HCT116 (cell line): ENCODE measurements around the gene LRRC75A. TPM values are rescaled to one million over a fixed set of nuclear protein-coding genes. Genes with fewer than 3 reads are reported as not detected.

ENCODE experiments used
- ATAC-seq: fragments of 200-7000 bp; cut with Tn5 transposase; 2 replicates; pipeline ENCODE4 v1.9.1; 2020; ENCODE audit warnings: mild to moderate bottlenecking, moderate library complexity
- BruUV-seq: library from RNA; stranded (reverse); fragments of 400-500 nt; replicated peaks from 2 replicates; lab custom pipeline; 2021; lab: Mats Ljungman, UMichigan
- CTCF ChIA-PET: fragments of 300-600 bp; sonication (Branson Sonifier 250); formaldehyde crosslinking; loops from one replicate; lab custom pipeline; 2021; ENCODE audit warnings: antibody characterized with exemption; lab: Charles Lee
- POLR2A ChIA-PET: fragments of 300-600, 350-600 bp; sonication (Branson Sonifier 250); formaldehyde crosslinking; loops from one replicate; lab custom pipeline; 2021; ENCODE audit warnings: antibody characterized with exemption; lab: Charles Lee
- RAD21 ChIA-PET, 2 experiments: fragments of 300-600 bp; sonication (Branson Sonifier 250); formaldehyde crosslinking; loops; one replicate each; lab custom pipeline; 2023; ENCODE audit warnings: low total read pairs in 2 of 2; ENCODE audit not compliant: uncharacterized antibody in 2 of 2, unreplicated experiment in 2 of 2, low non-redundant PET in 1 of 2; lab: Charles Lee
- DNase-seq: peaks from one replicate; pipeline ENCODE4 v3.0.0-alpha.2; 2010; ENCODE audit warnings: low read depth, low spot score
- H2AFZ ChIP-seq: fragments of 200-600 bp; shearing (Covaris generic), sonication (generic); 2 replicates; pipeline ENCODE4 v1.6.1; 2017; ENCODE audit warnings: low read depth, mixed run types, mixed read lengths, antibody characterized with exemption, low read length; ENCODE audit not compliant: poor library complexity, severe bottlenecking
- H3K27ac ChIP-seq: 2 replicates; pipeline ENCODE4 v1.5.1; 2012; ENCODE audit warnings: low read depth, low read length
- H3K27me3 ChIP-seq: fragments of 200-600 bp; sonication (generic); 2 replicates; pipeline ENCODE4 v1.6.1; 2016; ENCODE audit warnings: mixed run types, low read length, mixed read lengths; ENCODE audit not compliant: insufficient read depth
- H3K36me3 ChIP-seq, 2 experiments: fragments of 200-500 bp in 1 of 2; fragments of 200-600 bp in 1 of 2; sonication (Bioruptor generic) in 1 of 2; sonication (generic) in 1 of 2; 2 replicates each; pipeline versions ENCODE4 v1.5.1 to v1.6.1; 2014 to 2016; ENCODE audit warnings: low read length in 2 of 2, inconsistent platforms in 1 of 2, mixed read lengths in 1 of 2, mixed run types in 1 of 2; ENCODE audit not compliant: insufficient read depth in 2 of 2, control insufficient read depth in 1 of 2
- H3K4me1 ChIP-seq, 2 experiments: fragments of 200-600 bp in 1 of 2; sonication (generic) in 1 of 2; 2 replicates each; pipeline versions ENCODE4 v1.5.1 to v1.6.1; 2012 to 2017; ENCODE audit warnings: low read length in 2 of 2, inconsistent platforms in 1 of 2, mild to moderate bottlenecking in 1 of 2, mixed read lengths in 1 of 2, mixed run types in 1 of 2, moderate library complexity in 1 of 2; ENCODE audit not compliant: insufficient read depth in 2 of 2, control insufficient read depth in 1 of 2
- H3K4me2 ChIP-seq: fragments of 200-600 bp; sonication (generic); 2 replicates; pipeline ENCODE4 v1.6.1; 2017; ENCODE audit warnings: mixed run types, low read length, mixed read lengths
- H3K4me3 ChIP-seq, 2 experiments: fragments of 200-600 bp in 1 of 2; sonication (generic) in 1 of 2; replicated peaks in 1 of 2; 2 replicates each; pipeline ENCODE4 v1.5.1; 2011 to 2016; ENCODE audit warnings: low read length in 2 of 2, control low read depth in 1 of 2, low read depth in 1 of 2, mild to moderate bottlenecking in 1 of 2, mixed read lengths in 1 of 2, mixed run types in 1 of 2
- H3K79me2 ChIP-seq: fragments of 200-600 bp; sonication (generic); 2 replicates; pipeline ENCODE4 v1.6.1; 2017; ENCODE audit warnings: mild to moderate bottlenecking, mixed run types, low read length, moderate library complexity, mixed read lengths; ENCODE audit not compliant: insufficient read depth
- H3K9ac ChIP-seq: fragments of 200-600 bp; sonication (generic); 2 replicates; pipeline ENCODE4 v1.6.1; 2016; ENCODE audit warnings: low read length, mixed read lengths
- H3K9me2 ChIP-seq: fragments of 200-600 bp; sonication (generic), shearing (Covaris generic); 2 replicates; pipeline ENCODE4 v1.6.1; 2017; ENCODE audit warnings: mixed run types, mild to moderate bottlenecking, moderate library complexity; ENCODE audit not compliant: insufficient read depth
- H3K9me3 ChIP-seq, 2 experiments: fragments of 200-500 bp in 1 of 2; fragments of 200-600 bp in 1 of 2; sonication (Bioruptor generic) in 1 of 2; sonication (generic) in 1 of 2; 2 replicates each; pipeline ENCODE4 v1.6.1; 2014 to 2017; ENCODE audit warnings: low read length in 2 of 2, mixed read lengths in 2 of 2, inconsistent platforms in 1 of 2, low read depth in 1 of 2, mild to moderate bottlenecking in 1 of 2, mixed run types in 1 of 2, moderate library complexity in 1 of 2; ENCODE audit not compliant: control insufficient read depth in 1 of 2, insufficient read depth in 1 of 2
- H4K20me1 ChIP-seq: fragments of 200-600 bp; sonication (generic), shearing (Covaris generic); 2 replicates; pipeline ENCODE4 v1.6.1; 2017; ENCODE audit warnings: mixed run types, mild to moderate bottlenecking, moderate library complexity; ENCODE audit not compliant: insufficient read depth
- CEBPB ChIP-seq: IDR thresholded peaks from 2 replicates; pipeline ENCODE4 v1.6.1; 2012; ENCODE audit warnings: low read depth
- EZH2phosphoT487 ChIP-seq: fragments of 200-600 bp; IDR thresholded peaks from 2 replicates; pipeline ENCODE4 v1.6.1; 2018; ENCODE audit warnings: antibody characterized with exemption, borderline replicate concordance
- JUND ChIP-seq: IDR thresholded peaks from 2 replicates; pipeline ENCODE4 v1.6.1; 2012
- POLR2A ChIP-seq: IDR thresholded peaks from 2 replicates; pipeline ENCODE4 v1.7.0; 2011; ENCODE audit warnings: borderline replicate concordance; ENCODE audit not compliant: insufficient read depth, insufficient read length; ENCODE audit errors: extremely low read depth
- POLR2AphosphoS5 ChIP-seq: IDR thresholded peaks from 2 replicates; pipeline ENCODE4 v1.6.1; 2011; ENCODE audit warnings: mild to moderate bottlenecking, low read depth, low read length, moderate library complexity
- RAD21 ChIP-seq: IDR thresholded peaks from 2 replicates; pipeline ENCODE4 v1.6.1; 2012; ENCODE audit warnings: low read depth, mild to moderate bottlenecking
- SIN3A ChIP-seq: IDR thresholded peaks from 2 replicates; pipeline ENCODE4 v1.6.1; 2012; ENCODE audit warnings: low read depth
- SP1 ChIP-seq: IDR thresholded peaks from 2 replicates; pipeline ENCODE4 v1.6.1; 2012; ENCODE audit warnings: low read depth
- SRF ChIP-seq: IDR thresholded peaks from 2 replicates; pipeline ENCODE4 v1.6.1; 2012; ENCODE audit warnings: low read depth
- TCF7L2 ChIP-seq: IDR thresholded peaks from 2 replicates; pipeline ENCODE4 v1.7.0; 2011; ENCODE audit warnings: borderline replicate concordance, inconsistent platforms; ENCODE audit not compliant: insufficient read depth, insufficient read length; ENCODE audit errors: extremely low read depth
- YY1 ChIP-seq: IDR thresholded peaks from 2 replicates; pipeline ENCODE4 v1.6.1; 2011; ENCODE audit warnings: low read length, low read depth, moderate library complexity, mild to moderate bottlenecking; ENCODE audit not compliant: insufficient replicate concordance; ENCODE audit errors: extremely low read depth
- ZFX ChIP-seq: fragments of 450-650 bp; IDR thresholded peaks from 2 replicates; pipeline ENCODE4 v1.6.1; 2017
- intact Hi-C: fragments of 100-400 bp; cut with micrococcal nuclease; formaldehyde crosslinking; loops from 2 replicates; pipeline ENCODE4 v1.10.0; 2022
- total RNA-seq: library from RNA; stranded (reverse); gene quantifications from one replicate; pipeline ENCODE4 v1.2.1, GENCODE V29; 2021; ENCODE audit not compliant: unreplicated experiment
- TF ChIP-seq, protein P1 (sequence below): IDR thresholded peaks from 2 replicates; pipeline ENCODE4 v1.6.1; 2012

LRRC75A gene
- total RNA-seq, 1 experiment from 2014 or later = 2.3 TPM

- H3K36me3 ChIP-seq = peaks cover 26 to 71% of the 10 kb centered on the region in 2 experiments
- peaks cover 10 to 71% of the 10 kb centered on the region in 2 experiments; a peak in 3 of 4 replicates for H3K4me1 ChIP-seq
- H4K20me1 ChIP-seq = peaks cover 30% of the 10 kb centered on the region; the same call in 1 of the 2 replicates
- no peaks in the 10 kb centered on the region for H3K9me3 ChIP-seq
- ChIA-PET CTCF (interaction anchor here (1.6 kb wide), 1 partner anchor 10 kb away, joined by 5 read pairs; no protein-coding TSS in a partner anchor), POLR2A (interaction anchor here (1.1 to 7.1 kb wide), 4 partner anchors 15 to 148 kb away, joined by 3 to 93 read pairs (median 4); partner anchors contain the start of gene UBB), RAD21 (no interaction called here)
- H3K9me2 ChIP-seq = no peaks in the 10 kb centered on the region
- H3K4me2 ChIP-seq = no peak overlapping the region
- intact Hi-C loops = loop anchor here (5.0 kb wide), 1 partner anchor 141 kb away; no protein-coding TSS in a partner anchor
- H3K79me2 ChIP-seq = peaks cover 73% of the 10 kb centered on the region
- H3K9ac ChIP-seq = peak overlapping the region; percentile 100
- H3K27me3 ChIP-seq = no peaks in the 10 kb centered on the region
- no TSS peak for BruUV-seq
- peak overlapping the region; percentile 97 for H3K27ac ChIP-seq
- no peak overlapping the region for H2AFZ ChIP-seq
- TF ChIP-seq, protein P1, sequence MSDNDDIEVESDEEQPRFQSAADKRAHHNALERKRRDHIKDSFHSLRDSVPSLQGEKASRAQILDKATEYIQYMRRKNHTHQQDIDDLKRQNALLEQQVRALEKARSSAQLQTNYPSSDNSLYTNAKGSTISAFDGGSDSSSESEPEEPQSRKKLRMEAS = no peak
- no peak for TF ChIP-seq TCF7L2
- TF ChIP-seq POLR2A = peak; percentile 10
- 0 out of 2 replicates have a peak, but pooled peaks have one; percentile 6 for TF ChIP-seq CEBPB
- TF ChIP-seq POLR2AphosphoS5 = peak; percentile 67
- no peak for TF ChIP-seq EZH2phosphoT487
- TF ChIP-seq SIN3A = peak; percentile 0; the same call in 1 of the 2 replicates
- H3K4me3 ChIP-seq = no peak overlapping the region
- ATAC-seq (peak; percentile 4), DNase-seq (no peak)
Measured at GRCh38 chr17:16442594-16443510, 49.1 kb downstream of the LRRC75A start.

DNA sequence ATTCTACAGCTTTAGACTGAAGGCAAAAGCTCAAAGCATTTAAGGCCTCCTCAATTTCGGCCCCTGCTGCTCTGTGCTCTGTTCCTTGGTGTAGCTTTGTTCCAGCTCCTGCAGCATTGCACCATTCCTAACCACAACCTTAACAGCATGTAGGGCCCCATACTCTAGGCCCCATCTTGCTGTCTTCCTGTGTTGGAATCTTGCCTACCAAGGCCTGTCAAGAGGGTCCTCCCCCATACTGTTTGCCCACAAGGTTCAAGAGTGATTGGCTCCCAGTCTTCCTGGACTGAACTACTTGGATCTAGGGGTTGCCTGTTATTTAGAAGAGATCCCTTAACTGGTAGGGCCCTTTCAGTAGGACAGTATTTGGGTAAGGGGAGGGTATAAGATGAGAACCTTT, 49.9 kb downstream of the LRRC75A start:
- CTCF ChIA-PET = interaction anchor here (0.7 to 1.6 kb wide), 3 partner anchors 11 to 79 kb away, joined by 3 to 5 read pairs (median 4); no protein-coding TSS in a partner anchor
- peak overlapping the region; percentile 97 for H3K27ac ChIP-seq
- peaks cover 10 to 66% of the 10 kb centered on the region in 2 experiments; a peak in 3 of 4 replicates for H3K4me1 ChIP-seq

More for the DNA sequence above, 49.9 kb downstream of the LRRC75A start:
- H3K27me3 ChIP-seq = no peaks in the 10 kb centered on the region
- BruUV-seq = no TSS peak
- DNase-seq (no peak), ATAC-seq (no peak)
- peaks cover 70% of the 10 kb centered on the region for H3K79me2 ChIP-seq
- H2AFZ ChIP-seq = no peak overlapping the region
- no peaks in the 10 kb centered on the region for H3K9me3 ChIP-seq
- intact Hi-C loops = loop anchor here (5.0 kb wide), 1 partner anchor 140 kb away; no protein-coding TSS in a partner anchor
- no peak overlapping the region for H3K4me3 ChIP-seq
- ChIA-PET RAD21 (no interaction called here), POLR2A (interaction anchor here (0.7 to 7.1 kb wide), 8 partner anchors 11 to 611 kb away, joined by 3 to 93 read pairs (median 5); partner anchors contain the start of gene UBB)
- H3K9ac ChIP-seq = peak overlapping the region; percentile 100
- no peak; the same call in 1 of the 2 replicates for TF ChIP-seq SIN3A
- TF ChIP-seq YY1 = no peak
- no peak for TF ChIP-seq SP1
- TF ChIP-seq POLR2AphosphoS5 = peak; percentile 33; the same call in 1 of the 2 replicates
- TF ChIP-seq SRF = no peak
- TF ChIP-seq JUND = no peak
- TF ChIP-seq ZFX = no peak
- TF ChIP-seq RAD21 = no peak
- TF ChIP-seq, all 23 proteins: peak for 1
- peaks cover 25 to 68% of the 10 kb centered on the region in 2 experiments for H3K36me3 ChIP-seq
- H3K9me2 ChIP-seq = no peaks in the 10 kb centered on the region
- peak overlapping the region; percentile 89; the same call in 1 of the 2 replicates for H3K4me2 ChIP-seq
- peaks cover 30% of the 10 kb centered on the region; the same call in 1 of the 2 replicates for H4K20me1 ChIP-seq
